Activated CD4-positive, alpha-beta T cell treated with anti-CD3 and anti-CD28 coated beads for 36 hours (primary cell): Measurements from ENCODE around the gene RESF1. TPM values are rescaled to one million over a fixed set of nuclear protein-coding genes. Genes with fewer than 3 reads are reported as not detected.

Source experiments
- total RNA-seq, 2 experiments: library from RNA; stranded (reverse); gene quantifications; one replicate each; pipeline ENCODE4 v1.2.3, GENCODE V29; 2021

Gene RESF1
- total RNA-seq, 2 experiments from 2014 or later, result 52.0 to 78.8 TPM

Other genes with a start within 250 kb of the RESF1 start
- 1 to 10 TPM; 5.1 to 5.8 TPM for gene AMN1, start 230.4 kb upstream of the RESF1 start, total RNA-seq
- gene BICD1, start 147.4 kb downstream of the RESF1 start, total RNA-seq, result 10 to 100 TPM; 12.7 to 15.1 TPM